HG03097 (cell line): ENCODE data around the gene SLC6A4.

ENCODE experiments used
- ATAC-seq: cut with Tn5 transposase; IDR thresholded peaks from one replicate; pipeline ENCODE4 v1.9.1; 2021; ENCODE audit not compliant: unreplicated experiment, low FRiP score

SLC6A4 gene

GRCh38 chr17:30235386-30236296 lies at the start of gene SLC6A4:
Gene SLC6A4, minus strand, starts transcription at chr17:30235697. Its CDS starts 13,739 bp downstream, at chr17:30221958.
- ATAC-seq = no peak

- no peak for ATAC-seq
Measured at GRCh38 chr17:30279156-30279555, 43.7 kb upstream of the SLC6A4 start.

- no peak for ATAC-seq
Measured at GRCh38 chr17:30278032-30278431, 42.5 kb upstream of the SLC6A4 start.

GRCh38 chr17:30275911-30276310 lies 40.4 kb upstream of the SLC6A4 start:
- ATAC-seq = no peak

- no peak for ATAC-seq
Measured at GRCh38 chr17:30274887-30275286, 39.4 kb upstream of the SLC6A4 start.

- ATAC-seq = no peak
Measured at GRCh38 chr17:30273373-30273772, 37.9 kb upstream of the SLC6A4 start.

- ATAC-seq = no peak
Measured at GRCh38 chr17:30271102-30271501, 35.6 kb upstream of the SLC6A4 start.

- ATAC-seq = no peak
Measured at GRCh38 chr17:30267625-30268024, 32.1 kb upstream of the SLC6A4 start.

GRCh38 chr17:30263552-30264333 lies 28.2 kb upstream of the SLC6A4 start:
- ATAC-seq = no peak

GRCh38 chr17:30256756-30257506 lies 21.4 kb upstream of the SLC6A4 start:
- no peak for ATAC-seq

- ATAC-seq = no peak
Measured at GRCh38 chr17:30254150-30254549, 18.7 kb upstream of the SLC6A4 start.

- ATAC-seq = no peak
Measured at GRCh38 chr17:30253312-30253711, 17.8 kb upstream of the SLC6A4 start.

GRCh38 chr17:30251931-30252330 lies 16.4 kb upstream of the SLC6A4 start:
- ATAC-seq = no peak

GRCh38 chr17:30249460-30249859 lies 14.0 kb upstream of the SLC6A4 start:
- ATAC-seq = no peak

GRCh38 chr17:30248786-30249185 lies 13.3 kb upstream of the SLC6A4 start:
- ATAC-seq = no peak

- ATAC-seq = no peak
Measured at GRCh38 chr17:30246460-30246859, 11.0 kb upstream of the SLC6A4 start.

GRCh38 chr17:30244853-30245385 lies 9.4 kb upstream of the SLC6A4 start:
- ATAC-seq = no peak

- ATAC-seq = no peak
Measured at GRCh38 chr17:30243568-30243967, 8.1 kb upstream of the SLC6A4 start.

- no peak for ATAC-seq
Measured at GRCh38 chr17:30243002-30243401, 7.5 kb upstream of the SLC6A4 start.

- ATAC-seq = no peak
Measured at GRCh38 chr17:30241051-30241450, 5.6 kb upstream of the SLC6A4 start.

- ATAC-seq = no peak
Measured at GRCh38 chr17:30240177-30240576, 4.7 kb upstream of the SLC6A4 start.
